Transverse colon (tissue), 4 donors: ENCODE results near the gene CCDC12. TPM values are rescaled to one million over a fixed set of nuclear protein-coding genes. Genes with fewer than 3 reads are reported as not detected.

Experiments used
- DNase-seq: peaks from one replicate; pipeline ENCODE4 v3.0.0-alpha.2; 2019
- H3K27ac ChIP-seq, 4 donors: fragments of 200-600 bp; sonication (generic); 2 replicates each; pipeline ENCODE4 v1.5.1; 2016 to 2018; ENCODE audit warnings: inconsistent platforms in 4 of 4
- H3K27me3 ChIP-seq: fragments of 200-600 bp; sonication (generic); 2 replicates; pipeline ENCODE4 v1.5.1; 2017; ENCODE audit warnings: inconsistent platforms
- H3K36me3 ChIP-seq, 4 donors: fragments of 200-600 bp; sonication (generic); 2 replicates each; pipeline ENCODE4 v1.5.1; 2017 to 2019; ENCODE audit warnings: inconsistent platforms in 4 of 4
- H3K4me1 ChIP-seq, 4 donors: fragments of 200-600 bp; sonication (generic); 2 replicates each; pipeline ENCODE4 v1.5.1; 2017 to 2020; ENCODE audit warnings: inconsistent platforms in 4 of 4
- H3K4me3 ChIP-seq, 4 donors: fragments of 200-600 bp; sonication (generic); 1 replicate in 1 of 4; 2 replicates in 3 of 4; pipeline versions ENCODE4 v1.5.1 to v1.6.1; 2017 to 2019; ENCODE audit warnings: inconsistent platforms in 4 of 4
- H3K9me3 ChIP-seq, 2 donors: fragments of 200-600 bp; sonication (generic); 2 replicates each; pipeline ENCODE4 v1.5.1; 2017 to 2019; ENCODE audit warnings: inconsistent platforms in 2 of 2
- CTCF ChIP-seq, 5 experiments: fragments of 200-600 bp in 3 of 5; fragments of 450-650 bp in 2 of 5; sonication (generic) in 3 of 5; IDR thresholded peaks; 1 replicate in 2 of 5; 2 replicates in 3 of 5; pipeline ENCODE4 v1.5.1; 2016 to 2017; ENCODE audit warnings: antibody characterized with exemption in 5 of 5, inconsistent platforms in 3 of 5, mild to moderate bottlenecking in 2 of 5, moderate library complexity in 1 of 5
- EP300 ChIP-seq: sonication (generic); formaldehyde crosslinking; IDR thresholded peaks from one replicate; pipeline ENCODE4 v1.6.1; 2017; ENCODE audit warnings: antibody characterized with exemption, low read depth
- POLR2A ChIP-seq: fragments of 450-650 bp; IDR thresholded peaks from one replicate; pipeline ENCODE4 v1.6.1; 2016; ENCODE audit warnings: antibody characterized with exemption, mild to moderate bottlenecking, moderate library complexity
- POLR2AphosphoS5 ChIP-seq, 3 donors: sonication (generic); formaldehyde crosslinking; IDR thresholded peaks; one replicate each; pipeline ENCODE4 v1.6.1; 2016; ENCODE audit warnings: antibody characterized with exemption in 3 of 3
- WGBS, 2 donors: methylation state at CpG; one replicate each; pipeline ENCODE4 v1.1.5; 2018; ENCODE audit warnings: low coverage in 1 of 2; 5-methylcytosine and 5-hydroxymethylcytosine counted together
- in situ Hi-C, 4 donors: fragments of 200-750 bp; cut with MboI; loops; one replicate each; pipeline versions ENCODE4 v1.15.0 to v1.15.1; 2017; ENCODE audit warnings: low sequenced_read_pairs in 3 of 4, low pct_ligation_motif_present in 1 of 4, low pct_unique_long_range_greater_than_20kb in 1 of 4
- intact Hi-C: fragments of 100-400 bp; cut with DNase I; formaldehyde crosslinking; loops from one replicate; pipeline ENCODE4 v1.15.1; 2023; ENCODE audit warnings: low total_unique reads
- total RNA-seq, 4 donors: library from RNA; depleted of rRNA; stranded (reverse); fragments of >200 nt; gene quantifications; one replicate each; pipeline ENCODE4 v1.1.0, GENCODE V29; 2016

Gene CCDC12
- total RNA-seq, 4 donors from 2014 or later = 50.1 to 72.9 (median 53.0) TPM

DNA sequence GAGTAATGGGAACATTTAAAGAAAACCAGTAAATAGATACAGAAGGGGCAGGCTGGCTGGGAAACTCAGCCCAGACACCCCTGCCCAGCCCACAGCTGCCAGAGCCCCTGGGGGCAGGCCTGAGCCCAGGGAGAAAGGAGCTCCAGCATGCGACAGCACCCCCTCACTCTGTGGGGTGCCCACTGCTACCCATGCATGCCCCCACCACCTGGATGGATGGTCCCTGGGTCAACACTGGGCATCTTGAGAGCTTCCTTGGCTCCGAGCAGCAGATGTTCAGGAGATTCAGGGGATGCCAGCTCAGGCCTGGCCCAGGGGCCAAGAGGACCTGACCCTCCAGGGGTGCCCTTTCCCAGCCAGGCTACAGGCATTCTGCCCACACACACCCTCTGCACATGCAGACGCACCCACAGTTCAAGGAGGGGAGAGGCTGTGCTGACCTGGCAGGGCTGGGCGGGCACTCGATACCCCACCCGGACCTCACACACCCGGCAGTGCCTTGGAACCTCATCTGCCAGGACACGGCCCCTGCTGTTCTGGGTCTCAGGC, 67.5 kb downstream of the CCDC12 start:
- no peaks in the 10 kb centered on the region for H3K27me3 ChIP-seq
- in situ Hi-C loops = loop anchor here in 1 of 4 donors (10.0 kb wide), 1 partner anchor 194 kb away; the partner anchor contains the start of gene PRSS50
- peaks cover 4 to 18% (median 13%) of the 10 kb centered on the region in 4 donors for H3K4me1 ChIP-seq
- H3K36me3 ChIP-seq = no peaks in the 10 kb centered on the region
- WGBS, 2 donors = 38% methylated on average over 8 of the region's 8 CpGs; no CpG with 5 or more reads in 1 of the 2 donors
- no peak overlapping the region for H3K4me3 ChIP-seq
- no peaks in the 10 kb centered on the region for H3K9me3 ChIP-seq
- TF ChIP-seq EP300 (no peak), CTCF (IDR thresholded peaks at IDR 0.05) (no peak), POLR2AphosphoS5 (IDR thresholded peaks at IDR 0.05) (no peak), POLR2A (no peak)
- no peak overlapping the region for H3K27ac ChIP-seq
- intact Hi-C loops = loop anchor here (2.0 to 5.0 kb wide), 2 partner anchors 42 to 204 kb away; no protein-coding TSS in a partner anchor
- no peak for DNase-seq

DNA sequence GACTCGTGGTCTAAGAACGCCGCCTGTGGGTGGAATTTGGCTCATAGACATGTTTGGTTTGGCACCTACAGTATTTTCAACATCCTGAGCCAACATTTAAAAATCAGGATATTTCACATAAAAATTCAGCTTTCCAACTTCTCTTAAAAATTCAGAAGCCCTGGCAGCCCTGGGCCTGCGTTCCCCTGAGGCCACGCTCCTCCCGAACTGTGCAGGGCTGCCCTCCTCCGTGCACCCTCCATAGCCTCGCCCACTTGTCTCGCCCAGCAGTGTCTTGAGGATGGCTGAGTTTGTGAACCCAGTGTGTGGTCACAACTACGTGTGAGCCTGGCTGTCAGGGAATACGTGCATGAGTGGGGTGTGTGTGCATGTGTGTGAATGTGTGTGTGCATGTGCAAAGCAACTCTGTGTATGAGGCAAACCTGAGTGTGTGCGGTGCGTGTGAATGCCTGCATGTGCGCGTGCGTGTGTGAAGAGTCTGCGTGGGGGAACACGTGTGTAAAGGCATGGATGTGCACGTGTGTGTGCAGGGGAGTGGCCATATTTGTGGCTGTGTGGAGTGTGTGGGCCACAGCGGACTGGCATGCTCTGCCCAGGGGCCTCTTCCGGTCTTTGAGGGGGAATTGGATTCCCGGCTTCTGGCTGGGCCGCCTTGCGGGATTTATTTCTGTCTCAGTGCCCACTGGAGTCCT, 68.1 kb downstream of the CCDC12 start:
- no peaks in the 10 kb centered on the region for H3K36me3 ChIP-seq
- H3K27me3 ChIP-seq = no peaks in the 10 kb centered on the region
- no peak for TF ChIP-seq CTCF (IDR thresholded peaks at IDR 0.05)
- TF ChIP-seq EP300 = no peak
- no peak for TF ChIP-seq POLR2AphosphoS5 (IDR thresholded peaks at IDR 0.05)
- no peak for TF ChIP-seq POLR2A
- H3K4me3 ChIP-seq = no peak overlapping the region
- intact Hi-C loops (loop anchor here (2.0 to 5.0 kb wide), 2 partner anchors 41 to 204 kb away; no protein-coding TSS in a partner anchor), in situ Hi-C loops (loop anchor here in 1 of 4 donors (10.0 kb wide), 1 partner anchor 194 kb away; the partner anchor contains the start of gene PRSS50)
- no peak for DNase-seq
- no peak overlapping the region for H3K27ac ChIP-seq
- H3K4me1 ChIP-seq = peaks cover 4 to 12% (median 9%) of the 10 kb centered on the region in 4 donors
- H3K9me3 ChIP-seq = no peaks in the 10 kb centered on the region
- WGBS, 2 donors = 33 to 64% methylated on average over 6 to 24 of the region's 24 CpGs

DNA sequence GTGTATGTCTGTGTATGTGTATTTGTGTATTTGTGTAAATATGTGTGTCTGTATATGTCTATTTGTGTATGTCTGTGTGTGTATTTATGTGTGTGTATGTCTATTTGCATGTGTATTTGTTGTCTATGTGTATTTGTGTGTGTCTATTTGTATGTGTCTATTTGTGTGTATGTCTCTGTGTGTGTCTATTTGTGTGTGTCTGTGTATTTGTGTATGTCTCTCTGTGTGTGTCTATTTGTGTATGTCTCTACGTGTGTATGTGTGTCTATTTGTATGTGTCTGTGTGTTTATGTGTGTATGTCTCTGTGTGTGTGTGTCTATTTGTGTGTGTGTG, 68.6 kb downstream of the CCDC12 start:
- peaks cover 4 to 10% (median 7%) of the 10 kb centered on the region in 4 donors for H3K4me1 ChIP-seq
- in situ Hi-C loops (loop anchor here in 1 of 4 donors (10.0 kb wide), 1 partner anchor 193 kb away; the partner anchor contains the start of gene PRSS50), intact Hi-C loops (loop anchor here (2.0 to 5.0 kb wide), 2 partner anchors 41 to 203 kb away; no protein-coding TSS in a partner anchor)
- H3K36me3 ChIP-seq = no peaks in the 10 kb centered on the region
- WGBS, 2 donors = 30% methylated on average over 1 of the region's 1 CpG; no CpG with 5 or more reads in 1 of the 2 donors
- no peak overlapping the region for H3K27ac ChIP-seq
- TF ChIP-seq CTCF (IDR thresholded peaks at IDR 0.05) = peak in 1 of 5 experiments; percentile 19
- TF ChIP-seq POLR2AphosphoS5 (IDR thresholded peaks at IDR 0.05) = no peak
- H3K9me3 ChIP-seq = no peaks in the 10 kb centered on the region
- no peak overlapping the region for H3K4me3 ChIP-seq
- no peak for DNase-seq
- no peaks in the 10 kb centered on the region for H3K27me3 ChIP-seq

- no peak overlapping the region for H3K4me3 ChIP-seq
- H3K27ac ChIP-seq = no peak overlapping the region
- no peaks in the 10 kb centered on the region for H3K27me3 ChIP-seq
- no peaks in the 10 kb centered on the region for H3K36me3 ChIP-seq
- DNase-seq = no peak
- TF ChIP-seq EP300 (no peak), POLR2A (no peak), CTCF (IDR thresholded peaks at IDR 0.05) (no peak), POLR2AphosphoS5 (IDR thresholded peaks at IDR 0.05) (no peak)
- intact Hi-C loops = loop anchor here (5.0 kb wide), 1 partner anchor 40 kb away; no protein-coding TSS in a partner anchor
- peaks cover 4 to 10% (median 7%) of the 10 kb centered on the region in 4 donors for H3K4me1 ChIP-seq
- 78 to 82% methylated on average over 7 to 12 of the region's 12 CpGs for WGBS, 2 donors
- H3K9me3 ChIP-seq = no peaks in the 10 kb centered on the region
- in situ Hi-C loops = loop anchor here in 1 of 4 donors (10.0 kb wide), 1 partner anchor 192 kb away; the partner anchor contains the start of gene PRSS50
Observed at GRCh38 chr3:46907271-46907670, 69.3 kb downstream of the CCDC12 start.
